ENCODE results near the gene TCF4.

TCF4 gene

DNA sequence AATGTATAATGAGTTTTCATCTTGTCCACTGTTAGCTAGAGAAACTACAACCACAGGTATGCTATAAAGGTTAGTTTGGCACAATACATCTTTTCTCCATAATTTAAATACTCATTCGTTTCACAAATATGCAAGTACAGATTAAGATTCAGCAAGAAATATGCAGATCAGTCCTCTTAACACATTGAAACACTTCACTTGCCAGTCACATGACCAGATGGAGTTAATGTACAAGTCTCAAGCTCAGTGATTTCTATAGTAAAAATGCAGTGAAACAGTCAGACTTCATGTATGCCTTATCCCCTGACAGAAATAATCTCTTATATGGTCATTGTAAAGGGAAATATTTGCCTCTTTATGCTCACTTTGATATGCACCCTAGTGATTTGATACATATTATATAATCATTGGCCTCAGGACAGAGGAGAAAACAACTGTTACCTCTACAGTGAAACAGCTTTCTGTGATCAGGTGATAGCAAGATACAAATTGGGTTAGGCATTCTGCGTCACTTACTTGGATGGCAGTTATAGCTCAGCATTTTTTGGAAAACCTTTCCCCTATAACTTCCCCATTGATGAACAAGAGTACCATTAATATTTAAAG lies 104.6 kb downstream of the TCF4 start:
- H3K4me3 ChIP-seq (ENCODE audit: low read depth, low read length), result no peak overlapping the region
- DNase-seq (ENCODE audit: low read depth), result no peak
- TF ChIP-seq, protein P1, sequence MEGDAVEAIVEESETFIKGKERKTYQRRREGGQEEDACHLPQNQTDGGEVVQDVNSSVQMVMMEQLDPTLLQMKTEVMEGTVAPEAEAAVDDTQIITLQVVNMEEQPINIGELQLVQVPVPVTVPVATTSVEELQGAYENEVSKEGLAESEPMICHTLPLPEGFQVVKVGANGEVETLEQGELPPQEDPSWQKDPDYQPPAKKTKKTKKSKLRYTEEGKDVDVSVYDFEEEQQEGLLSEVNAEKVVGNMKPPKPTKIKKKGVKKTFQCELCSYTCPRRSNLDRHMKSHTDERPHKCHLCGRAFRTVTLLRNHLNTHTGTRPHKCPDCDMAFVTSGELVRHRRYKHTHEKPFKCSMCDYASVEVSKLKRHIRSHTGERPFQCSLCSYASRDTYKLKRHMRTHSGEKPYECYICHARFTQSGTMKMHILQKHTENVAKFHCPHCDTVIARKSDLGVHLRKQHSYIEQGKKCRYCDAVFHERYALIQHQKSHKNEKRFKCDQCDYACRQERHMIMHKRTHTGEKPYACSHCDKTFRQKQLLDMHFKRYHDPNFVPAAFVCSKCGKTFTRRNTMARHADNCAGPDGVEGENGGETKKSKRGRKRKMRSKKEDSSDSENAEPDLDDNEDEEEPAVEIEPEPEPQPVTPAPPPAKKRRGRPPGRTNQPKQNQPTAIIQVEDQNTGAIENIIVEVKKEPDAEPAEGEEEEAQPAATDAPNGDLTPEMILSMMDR (IDR thresholded peaks at IDR 0.05; ENCODE audit: control insufficient read depth, extremely low read depth, insufficient read depth), result no peak

DNA sequence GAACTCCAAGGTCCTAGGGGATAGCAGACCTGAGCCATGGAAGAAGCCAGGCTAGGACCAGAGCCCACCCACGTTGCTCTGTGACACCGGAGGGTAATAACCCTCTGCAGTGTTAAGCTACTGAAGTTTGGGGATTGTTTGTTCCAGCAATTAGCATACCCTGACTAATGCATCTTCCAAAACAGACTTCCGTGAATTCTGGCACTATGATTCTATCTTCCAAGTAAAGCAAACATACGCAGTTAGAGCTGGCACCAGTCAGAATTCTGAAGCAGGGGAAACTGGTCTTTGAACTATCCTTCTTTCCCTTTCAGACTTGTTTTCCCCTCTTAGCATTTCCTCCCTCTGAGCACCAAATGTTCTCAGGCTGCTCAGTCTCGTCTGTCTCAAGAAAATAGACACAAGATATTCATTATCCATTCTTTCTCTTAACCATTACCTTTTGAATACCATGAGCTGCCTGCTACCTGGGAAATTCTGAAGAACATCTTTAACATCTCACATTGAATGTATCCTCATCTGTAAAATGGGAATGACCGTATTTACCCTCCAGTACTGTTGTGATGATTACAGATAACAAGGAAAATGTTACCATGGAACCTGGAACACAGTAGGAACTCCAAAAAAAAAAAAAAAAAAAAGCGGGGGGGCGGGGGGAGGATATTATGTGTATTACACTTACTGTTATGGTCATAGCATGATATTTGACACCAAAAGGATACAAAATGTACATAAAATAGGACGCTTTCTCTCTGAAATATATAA lies 108.2 kb downstream of the TCF4 start:
- no peak for DNase-seq (ENCODE audit: low read depth)
- H3K4me3 ChIP-seq (ENCODE audit: low read depth, low read length), result no peak overlapping the region
- TF ChIP-seq, protein P1 (IDR thresholded peaks at IDR 0.05; ENCODE audit: control insufficient read depth, extremely low read depth, insufficient read depth), result no peak

DNA sequence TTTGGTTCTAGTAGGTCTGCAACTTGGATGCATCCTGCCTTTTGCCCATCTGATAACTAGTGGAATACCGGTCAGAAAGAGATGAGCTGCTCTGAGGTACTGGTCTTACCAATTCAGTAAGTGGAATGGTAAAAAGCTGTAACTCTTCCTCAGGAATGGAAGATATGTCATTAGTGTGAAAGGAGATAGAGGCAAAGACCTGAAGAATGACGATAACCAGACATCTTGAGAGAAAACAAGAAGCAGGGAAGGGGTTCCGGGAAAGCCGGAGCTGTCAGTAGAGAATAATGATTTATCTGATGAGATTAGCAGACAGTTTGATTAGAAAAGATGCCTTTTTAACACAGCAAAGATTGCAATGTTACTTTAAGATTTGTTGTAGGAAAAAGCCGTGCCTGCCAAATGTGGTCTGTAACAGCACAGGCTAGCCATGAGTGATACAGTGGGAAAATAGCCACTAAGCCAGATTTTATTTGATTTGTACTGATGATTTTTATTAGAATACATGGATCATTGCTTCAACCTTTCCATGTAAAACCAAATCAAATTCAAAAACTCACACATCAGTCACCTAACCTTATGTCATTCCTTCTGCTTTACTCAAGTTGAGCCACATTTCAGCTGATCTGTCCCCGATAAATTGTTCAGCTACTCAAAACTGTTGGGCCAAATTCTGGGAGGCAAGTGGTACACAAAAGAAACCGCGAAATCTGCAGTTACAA lies 110.0 kb downstream of the TCF4 start:
- peak overlapping the region; percentile 18; the same call in 1 of the 2 replicates for H3K4me3 ChIP-seq (ENCODE audit: low read depth, low read length)
- DNase-seq (ENCODE audit: low read depth), result no peak
- TF ChIP-seq, protein P1 (IDR thresholded peaks at IDR 0.05; ENCODE audit: control insufficient read depth, extremely low read depth, insufficient read depth), result no peak

DNA sequence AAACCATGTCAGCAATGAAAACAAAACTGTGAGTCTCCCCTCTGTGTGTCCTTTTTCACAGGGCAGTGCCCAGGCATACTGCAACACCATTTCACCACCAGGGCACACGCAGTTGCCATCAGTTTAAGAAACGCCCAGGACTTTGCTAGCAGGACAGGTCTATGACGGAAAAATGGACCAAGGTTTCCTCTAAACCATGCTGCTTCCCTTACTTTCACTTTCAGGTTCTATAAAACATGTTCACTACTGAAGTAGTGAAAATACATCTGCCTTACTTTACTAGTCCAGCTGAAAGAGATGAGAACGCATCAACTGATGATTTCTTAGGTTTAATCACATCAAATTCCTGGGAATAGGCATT lies 110.5 kb downstream of the TCF4 start:
- TF ChIP-seq, protein P1 (IDR thresholded peaks at IDR 0.05; ENCODE audit: control insufficient read depth, extremely low read depth, insufficient read depth), result peak; percentile 4; the same call in 1 of the 2 replicates
- H3K4me3 ChIP-seq (ENCODE audit: low read depth, low read length), result peak overlapping the region; percentile 18; the same call in 1 of the 2 replicates
- no peak for DNase-seq (ENCODE audit: low read depth)

GRCh38 chr18:55475916-55476315 lies 112.1 kb downstream of the TCF4 start:
- DNase-seq (ENCODE audit: low read depth), result no peak
- TF ChIP-seq, protein P1 (IDR thresholded peaks at IDR 0.05; ENCODE audit: control insufficient read depth, extremely low read depth, insufficient read depth), result no peak
- H3K4me3 ChIP-seq (ENCODE audit: low read depth, low read length), result no peak overlapping the region

GRCh38 chr18:55475467-55475866 lies 112.5 kb downstream of the TCF4 start:
- DNase-seq (ENCODE audit: low read depth), result no peak
- TF ChIP-seq, protein P1 (IDR thresholded peaks at IDR 0.05; ENCODE audit: control insufficient read depth, extremely low read depth, insufficient read depth), result no peak
- H3K4me3 ChIP-seq (ENCODE audit: low read depth, low read length), result no peak overlapping the region
